T-cell (primary cell): ENCODE measurements around the gene RAB30. TPM values are rescaled to one million over a fixed set of nuclear protein-coding genes. Genes with fewer than 3 reads are reported as not detected.

Experiments used
- total RNA-seq, 35 experiments: library from RNA in 6 of 35; stranded (reverse) in 6 of 35; fragments of 120-200 nt in 1 of 35; gene quantifications; one replicate each; pipeline versions ENCODE4 v1.2.1 to v1.2.4 and lab custom pipeline; 2013 to 2026

The RAB30 gene
- total RNA-seq, 5 donors from 2014 or later (not counting 1 experiment from before 2014, with no cell fraction given): 18.6 to 44.5 (median 20.1) TPM

Other genes starting within 250 kb of the RAB30 start
- gene PRCP, start 171.5 kb downstream of the RAB30 start, total RNA-seq: 10 to 100 TPM; 18.1 to 22.7 (median 20.2) TPM
- 1 to 10 TPM in 3 of 5 donors, under 1 TPM in 2; 0.55 to 1.9 (median 1.3) TPM for gene DDIAS, start 170.2 kb downstream of the RAB30 start, total RNA-seq
- gene PCF11, start 85.2 kb upstream of the RAB30 start, total RNA-seq: 100 to 1,000 TPM; 130 to 164 (median 151) TPM
- 1 to 10 TPM; 6.2 to 9.7 (median 7.9) TPM for gene ANKRD42, start 121.8 kb upstream of the RAB30 start, total RNA-seq
- gene CCDC90B, start 214.5 kb upstream of the RAB30 start, total RNA-seq: 10 to 100 TPM; 24.3 to 34.4 (median 30.8) TPM